NCI-H1048 (cell line): ENCODE data around the gene QPCTL.

Experiments used
- DNase-seq: peaks from one replicate; lab custom pipeline; 2025; lab: John Stamatoyannopoulos, UW

Gene QPCTL

GRCh38 chr19:45692187-45693105 lies at the start of gene QPCTL:
QPCTL (plus strand) TSS chr19:45692666; CDS start chr19:45692704, 38 bp downstream.
- DNase-seq, result peak; percentile 99

DNA sequence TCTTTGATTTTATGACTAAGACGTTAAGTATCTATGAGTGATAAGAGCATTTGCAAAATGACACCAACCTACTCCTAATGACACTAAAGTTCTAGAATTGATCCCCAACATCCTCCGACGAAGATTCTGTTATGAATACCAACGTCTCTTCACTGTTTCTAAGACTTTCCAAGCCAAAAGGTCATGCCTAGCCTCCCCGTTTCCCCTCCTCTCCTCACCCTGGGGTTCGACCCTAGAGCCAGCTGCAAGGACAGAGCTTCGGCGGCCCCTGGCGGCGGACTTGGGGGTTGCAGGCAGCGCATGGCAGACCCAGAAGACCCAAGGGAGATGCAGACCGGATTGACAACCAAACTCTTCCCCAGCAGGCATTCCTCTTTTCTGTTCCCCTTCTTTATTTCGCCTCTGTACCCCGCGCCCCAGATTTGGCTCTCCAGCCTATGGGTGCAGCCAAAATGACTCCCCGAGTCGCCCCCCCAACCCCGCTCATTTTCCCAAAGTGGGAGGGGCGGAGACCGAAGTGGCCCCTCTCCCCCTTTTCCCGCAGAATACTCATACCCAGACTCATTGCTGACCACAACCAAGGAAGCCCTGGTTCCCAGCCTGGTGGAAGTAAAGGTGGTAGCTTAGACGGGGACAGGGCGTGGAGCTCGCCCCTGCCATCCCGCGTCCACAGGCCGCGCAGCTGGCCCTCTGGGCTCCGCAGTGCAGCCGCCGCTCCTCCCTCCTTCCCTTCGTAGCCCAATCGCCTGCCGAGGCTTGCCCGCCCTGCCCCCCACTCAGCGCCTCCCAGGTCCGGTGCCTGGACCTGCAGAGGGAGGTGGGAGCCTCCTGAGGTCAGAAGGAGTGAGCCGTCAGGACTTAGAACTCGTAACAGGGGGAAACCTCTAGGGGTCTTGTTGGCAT lies 49.2 kb upstream of the QPCTL start:
- DNase-seq, result no peak

DNA sequence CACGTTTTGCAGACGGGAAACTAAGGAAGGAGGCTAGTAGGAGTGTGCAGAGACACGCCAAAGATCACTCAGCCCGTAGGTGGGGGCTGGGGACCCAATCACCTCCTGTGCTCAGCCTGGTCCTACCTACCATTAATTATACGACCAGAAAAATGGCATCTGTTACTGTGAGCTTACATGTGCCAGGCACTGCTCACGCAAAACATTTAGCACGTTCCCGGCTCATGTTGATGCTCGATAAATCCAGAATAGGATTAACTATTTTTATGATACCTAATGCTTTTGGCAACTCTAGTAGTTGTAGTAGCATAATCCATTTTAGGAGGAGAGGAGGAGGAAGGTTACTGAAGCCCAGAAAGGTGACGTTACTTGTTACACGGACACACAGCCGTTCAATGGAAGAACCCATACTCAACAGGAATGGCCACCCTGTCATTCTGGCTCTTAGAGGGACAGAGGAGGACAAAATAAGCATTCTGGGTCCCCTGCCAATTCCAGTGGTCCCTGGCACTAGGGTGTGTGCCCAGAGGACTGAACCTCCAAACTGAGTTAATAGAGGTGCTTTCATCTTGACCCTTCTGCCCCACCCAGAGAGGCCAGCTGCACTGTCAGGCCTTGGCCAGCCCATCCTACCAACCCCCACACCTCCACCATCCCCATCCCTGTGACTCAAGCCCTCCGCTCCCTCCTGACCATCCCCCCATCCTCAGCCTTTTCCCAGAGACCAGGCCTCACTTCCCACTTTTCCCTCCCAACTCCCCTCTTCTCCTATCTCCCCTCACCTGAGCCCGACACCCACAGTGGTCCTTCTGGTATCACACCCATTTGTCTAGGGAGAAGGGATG lies 48.3 kb upstream of the QPCTL start:
- DNase-seq, result no peak

- no peak for DNase-seq
These were observed 47.3 kb upstream of the QPCTL start for GRCh38 chr19:45645068-45645630.

DNA sequence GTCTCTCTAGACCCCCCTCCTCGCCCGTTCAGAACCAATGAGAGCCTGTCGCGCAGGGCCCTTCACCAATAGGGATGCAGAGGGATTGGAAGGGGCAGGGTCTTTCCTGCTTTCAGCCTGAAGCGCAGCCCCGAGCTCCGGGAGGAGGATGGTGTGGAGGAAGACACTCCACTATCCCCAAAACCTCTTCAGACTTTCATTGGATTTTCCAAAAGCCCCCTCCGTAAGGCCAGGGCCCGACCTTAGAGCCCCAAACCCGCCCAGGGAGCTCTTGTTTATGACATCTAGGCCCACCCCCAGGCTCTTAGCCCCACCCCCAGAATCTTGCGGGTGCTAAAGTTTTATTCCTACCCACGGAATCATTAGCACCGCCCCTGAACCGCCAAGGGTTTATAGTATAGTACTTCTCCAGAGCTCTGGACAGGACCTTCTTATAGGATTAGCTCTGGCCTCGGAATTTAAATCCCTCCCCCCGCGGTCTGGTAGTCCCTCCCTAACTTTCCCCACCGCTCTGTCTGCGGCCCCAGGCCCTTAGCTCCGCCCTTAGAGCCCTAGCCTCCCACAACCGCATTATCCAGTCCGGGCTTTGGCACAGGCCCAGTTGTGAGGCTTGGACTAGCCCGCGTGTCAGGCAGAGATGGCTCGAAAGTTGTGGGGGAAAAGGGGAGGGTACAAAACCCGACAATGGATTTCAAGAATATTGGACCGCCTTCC lies 46.7 kb upstream of the QPCTL start:
- DNase-seq, result no peak

DNA sequence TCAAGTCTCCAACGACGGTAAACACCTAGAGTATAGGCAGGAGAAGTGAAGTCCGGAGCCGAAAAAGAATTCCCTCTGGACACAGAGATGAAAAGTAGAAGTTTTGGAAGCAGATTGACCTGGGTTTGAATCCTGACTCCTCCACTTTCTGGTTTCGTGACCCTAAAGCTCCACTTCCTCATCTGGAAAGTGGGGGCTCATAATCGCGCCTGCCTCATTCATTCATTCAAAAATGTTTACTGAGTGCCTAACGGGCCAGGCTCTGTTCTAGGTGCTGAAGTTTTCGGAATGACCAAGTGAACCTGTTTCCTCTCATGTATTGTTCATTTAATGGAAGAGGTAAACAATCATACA lies 46.1 kb upstream of the QPCTL start:
- no peak for DNase-seq

DNA sequence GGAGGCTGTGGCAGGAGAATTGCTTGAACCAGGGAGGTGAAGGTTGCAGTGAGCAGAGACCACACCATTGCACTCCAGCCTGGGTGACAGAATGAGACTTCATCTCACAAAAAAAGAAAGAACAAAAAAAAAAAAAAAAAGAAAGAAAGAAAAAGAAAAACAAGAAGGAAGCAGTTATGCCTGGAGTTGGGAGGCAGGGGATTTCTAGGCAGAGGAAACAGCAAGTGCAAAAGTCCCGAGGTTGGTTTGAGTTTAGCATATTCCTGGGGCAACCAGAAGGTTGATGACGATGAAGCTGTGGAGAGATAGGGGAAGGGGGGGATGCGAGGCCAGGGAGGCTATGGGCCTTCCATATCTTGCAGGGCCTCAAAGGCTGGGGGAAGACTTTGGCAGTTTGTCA lies 41.7 kb upstream of the QPCTL start:
- no peak for DNase-seq

DNA sequence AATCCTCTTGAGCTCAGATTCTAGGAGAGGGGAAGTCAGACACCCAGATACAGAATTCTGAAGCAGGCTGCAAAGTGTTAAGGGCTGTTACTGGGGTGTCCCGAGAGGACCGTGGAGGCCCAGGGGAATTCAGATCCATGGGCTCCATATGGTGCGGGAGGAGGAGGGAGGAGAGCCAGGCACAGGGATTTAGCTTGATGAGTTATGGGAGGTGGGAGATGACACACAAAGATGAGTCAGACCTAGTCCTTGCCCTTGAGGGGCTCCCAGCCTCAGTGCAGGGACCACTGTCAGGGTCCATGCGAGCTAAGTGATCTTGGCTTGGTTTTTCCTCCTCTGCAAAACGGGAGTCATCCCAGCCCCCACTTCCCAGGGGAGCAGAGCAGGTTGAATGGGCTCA lies 38.8 kb upstream of the QPCTL start:
- DNase-seq, result no peak

- DNase-seq, result no peak
These were observed 37.4 kb upstream of the QPCTL start for GRCh38 chr19:45655073-45655472.

DNA sequence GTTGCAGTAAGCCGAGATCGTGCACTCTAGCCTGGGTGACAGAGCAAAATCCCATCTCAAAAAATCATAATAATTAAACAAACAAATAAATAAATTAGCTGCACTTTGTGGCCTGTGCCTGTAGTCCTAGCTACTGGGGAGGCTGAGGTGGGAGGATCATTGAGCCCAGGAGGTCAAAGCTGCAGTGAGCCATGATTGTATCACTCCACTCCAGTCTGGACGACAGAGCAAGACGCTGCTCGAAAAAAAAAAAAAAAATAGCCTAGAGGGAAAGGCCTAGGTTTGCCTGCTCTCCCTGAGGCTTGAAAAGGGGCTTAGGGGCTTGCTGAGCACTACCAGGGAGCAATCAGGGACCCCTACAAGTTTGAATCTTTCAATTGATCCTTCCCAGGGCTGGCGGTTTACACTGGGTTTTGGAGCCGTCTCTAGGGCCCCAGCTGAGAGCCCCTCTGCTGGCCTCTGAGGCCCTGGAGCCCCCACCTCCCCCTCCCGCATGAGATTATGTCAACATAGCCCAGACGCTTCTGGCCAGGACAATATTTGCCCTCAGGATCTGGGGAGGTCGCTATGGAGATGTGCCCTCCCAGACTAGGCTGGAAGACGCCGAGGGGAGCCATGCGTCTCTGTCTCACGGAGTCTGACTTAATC lies 34.8 kb upstream of the QPCTL start:
- no peak for DNase-seq

DNA sequence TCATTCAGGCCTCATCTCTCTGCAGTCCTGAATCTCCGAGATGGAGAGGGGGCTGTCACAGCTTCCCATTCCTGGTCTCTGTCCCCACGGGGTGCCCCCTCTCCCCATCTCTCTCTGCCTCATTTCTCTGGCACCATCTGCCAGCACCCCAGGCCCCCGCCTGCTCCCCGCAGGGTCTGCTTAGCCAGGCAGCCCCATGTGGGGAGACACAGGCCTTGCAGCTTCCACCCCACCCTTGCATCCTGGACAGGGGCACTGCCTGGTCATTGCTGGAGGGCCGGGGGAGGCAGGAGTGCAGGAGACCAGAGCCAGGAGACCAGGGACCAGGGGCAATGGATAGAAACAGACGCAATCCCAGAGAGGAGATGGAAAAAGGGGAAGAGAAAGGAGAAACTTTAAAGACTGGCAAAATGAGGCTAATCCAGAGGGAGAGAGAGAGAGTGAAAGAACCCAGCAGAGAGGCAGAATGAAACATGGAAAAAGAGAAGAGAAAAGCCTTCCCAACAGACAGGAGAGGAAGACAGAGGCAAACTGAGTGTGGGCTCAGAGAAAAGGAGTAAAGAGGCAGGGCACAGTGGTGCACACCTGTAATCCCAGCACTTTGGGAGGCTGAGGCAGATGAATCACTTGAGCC lies 33.3 kb upstream of the QPCTL start:
- no peak for DNase-seq

DNA sequence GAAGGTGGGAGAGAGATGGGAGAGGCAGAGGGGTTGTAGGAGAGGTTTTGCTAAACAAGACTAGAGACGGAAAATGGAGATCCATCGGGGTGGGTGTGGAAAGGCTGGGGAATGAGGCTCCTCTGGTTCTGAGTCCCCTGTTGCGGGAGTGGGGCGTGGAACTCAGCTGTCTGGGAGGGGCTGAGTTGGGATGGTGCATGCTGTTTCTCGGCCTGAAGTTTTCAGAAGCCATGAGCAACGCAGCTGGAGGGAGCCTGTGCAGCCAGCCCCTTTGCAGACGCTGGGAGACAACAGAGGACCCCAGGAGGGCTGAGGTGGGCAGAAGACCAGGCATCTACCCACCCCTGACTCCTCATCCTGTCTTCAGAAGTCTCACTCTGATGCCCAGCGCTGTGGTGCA lies 31.8 kb upstream of the QPCTL start:
- DNase-seq, result no peak

DNA sequence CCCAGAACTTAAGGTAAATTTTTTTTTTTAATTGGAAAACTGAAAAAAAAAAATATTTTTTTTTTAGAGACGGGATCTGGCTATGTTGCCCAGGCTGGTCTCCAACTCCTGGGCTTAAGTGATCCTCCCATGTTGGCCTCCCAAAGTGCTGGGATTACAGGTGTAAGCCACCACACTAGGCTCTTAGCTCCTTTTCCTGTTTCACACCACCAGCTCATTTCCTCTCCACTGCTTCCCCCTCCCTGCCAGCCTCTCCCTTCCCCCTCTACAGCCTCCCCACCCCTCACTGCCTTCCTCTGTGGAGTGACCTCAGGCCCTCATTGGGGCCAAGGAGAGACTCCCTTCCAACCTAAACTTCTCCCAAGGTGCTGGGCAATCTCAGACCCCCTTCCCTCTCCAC lies 28.7 kb upstream of the QPCTL start:
- no peak for DNase-seq

DNA sequence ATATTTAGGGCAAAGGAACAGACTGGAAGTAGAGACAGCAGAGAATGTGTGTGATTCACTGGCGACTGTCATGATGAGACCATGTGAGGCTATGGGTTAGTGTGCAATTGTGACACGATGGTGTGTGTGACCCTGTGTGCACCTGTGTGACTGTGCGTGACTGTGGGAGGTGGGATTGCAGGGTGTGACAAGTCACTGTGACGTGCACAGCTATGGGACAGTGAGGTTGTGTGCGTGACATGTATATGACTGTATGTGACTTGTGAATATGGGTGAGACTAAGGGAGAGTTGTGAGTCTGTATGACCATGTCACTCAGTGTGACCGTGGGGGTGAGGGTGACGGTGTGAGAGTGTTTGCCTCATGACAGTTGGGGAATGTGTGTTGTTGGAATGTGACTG lies 27.9 kb upstream of the QPCTL start:
- DNase-seq, result no peak

DNA sequence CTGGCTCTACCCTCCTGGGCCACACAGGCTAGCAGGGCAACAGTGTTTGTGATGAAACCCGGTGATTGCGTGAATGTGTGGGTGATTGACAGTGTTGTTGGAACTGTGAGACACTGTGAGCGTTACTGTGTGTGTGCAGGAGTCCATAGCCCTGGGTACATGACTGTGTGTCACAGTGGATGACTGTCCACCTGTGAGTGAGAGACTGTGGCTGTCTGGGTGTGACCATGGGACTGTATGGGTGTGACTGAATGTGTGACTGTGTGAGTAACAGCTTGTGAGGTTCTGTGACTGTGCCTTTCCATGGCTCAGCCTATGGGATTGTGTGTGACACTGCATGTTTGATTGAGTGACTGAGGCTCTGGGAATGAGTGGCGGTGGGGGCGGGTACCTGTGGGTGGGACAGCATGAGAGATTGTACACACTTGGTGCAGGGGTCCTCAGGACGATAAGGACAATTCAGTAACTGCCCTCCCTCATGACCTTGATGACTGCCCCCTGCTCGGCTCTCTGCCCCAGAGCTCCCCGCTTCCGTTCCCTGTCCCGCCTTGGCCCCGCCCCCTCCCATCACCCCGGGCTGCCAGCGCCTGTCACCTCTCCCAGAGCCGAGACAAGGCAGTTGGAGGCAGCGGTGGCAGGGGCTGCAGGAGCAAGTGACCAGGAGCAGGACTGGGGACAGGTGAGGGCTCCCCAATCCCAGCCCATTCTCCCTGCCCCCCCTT lies 24.7 kb upstream of the QPCTL start, which contains the start of gene GIPR:
TSS of gene GIPR (plus strand) at position 602 of the 722 bp plus-strand sequence. CDS start 1,300 bp downstream, outside the sequence.
- DNase-seq, result no peak

DNA sequence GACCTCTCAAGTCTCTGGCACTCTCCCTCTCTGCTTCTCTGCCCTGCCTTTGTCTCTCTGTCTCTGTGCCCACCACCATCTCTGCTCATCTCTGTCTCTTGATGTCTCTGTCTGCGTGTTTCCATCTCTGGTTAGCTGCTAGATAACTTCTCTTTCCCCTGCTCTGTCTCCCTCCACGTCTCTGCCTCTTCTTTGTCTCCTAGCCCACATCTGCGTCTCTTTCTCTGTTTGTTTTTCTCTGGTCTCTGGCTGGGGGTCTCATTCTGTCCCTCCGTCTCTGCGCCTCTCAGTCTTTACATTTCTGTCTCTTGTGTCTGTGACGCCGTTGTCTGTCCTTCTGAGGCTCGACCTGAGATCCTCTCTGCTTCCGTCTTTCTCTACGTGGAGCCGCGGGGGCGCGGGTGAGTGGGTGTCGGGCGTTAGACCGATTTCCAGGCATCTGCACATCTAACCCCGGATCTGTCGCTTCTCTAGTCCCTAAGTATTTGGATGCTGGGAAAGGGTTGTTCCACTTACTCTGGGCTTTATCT lies 24.1 kb upstream of the QPCTL start:
- DNase-seq, result no peak

DNA sequence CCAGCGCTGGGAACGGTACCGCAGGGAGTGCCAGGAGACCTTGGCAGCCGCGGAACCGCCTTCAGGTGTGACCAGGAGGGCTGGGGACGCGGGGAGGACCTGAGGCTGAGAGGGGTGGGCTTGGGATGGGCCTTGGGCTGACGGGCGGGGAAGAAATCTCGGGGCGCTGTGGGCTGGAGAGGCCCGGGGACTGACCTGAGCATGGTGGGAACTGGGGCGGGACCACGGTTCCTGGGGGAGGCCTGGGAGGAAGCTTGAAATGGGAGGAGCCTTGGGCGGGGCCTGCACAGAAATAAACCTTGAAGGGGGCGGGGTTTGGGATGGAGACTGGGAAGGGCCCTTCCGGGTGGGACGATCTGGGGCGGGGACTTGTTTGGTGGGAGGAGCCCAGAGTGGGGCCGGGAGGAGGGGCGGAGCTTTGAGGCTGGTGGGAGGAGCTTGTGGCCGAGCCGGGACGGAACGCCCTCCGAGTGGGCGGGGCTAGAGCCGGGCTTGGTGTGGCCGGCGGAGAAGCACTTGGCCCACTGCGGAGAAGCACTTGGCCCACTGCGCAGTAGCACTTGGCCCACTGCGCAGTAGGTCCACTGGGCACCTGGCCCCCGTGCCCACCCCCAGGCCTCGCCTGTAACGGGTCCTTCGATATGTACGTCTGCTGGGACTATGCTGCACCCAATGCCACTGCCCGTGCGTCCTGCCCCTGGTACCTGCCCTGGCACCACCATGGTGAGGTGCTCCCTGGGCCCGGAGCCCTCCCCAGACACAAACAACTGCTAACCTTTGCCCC lies 21.6 kb upstream of the QPCTL start:
- DNase-seq, result peak; percentile 58

GRCh38 chr19:45674946-45675345 lies 17.5 kb upstream of the QPCTL start:
- DNase-seq, result no peak
